K562 (cell line): ENCODE results near the gene TMCC2. TPM values are rescaled to one million over a fixed set of nuclear protein-coding genes. Genes with fewer than 3 reads are reported as not detected.

ENCODE experiments used
- AFF1 ChIP-seq, 2 experiments: fragments of 450-650 bp; IDR thresholded peaks; 2 replicates each; pipeline ENCODE4 v1.6.1; 2018; ENCODE audit warnings: mild to moderate bottlenecking in 2 of 2, low read depth in 1 of 2; ENCODE audit not compliant: partially characterized antibody in 2 of 2
- E2F1 ChIP-seq: sonication (generic); formaldehyde crosslinking; IDR thresholded peaks from 2 replicates; pipeline ENCODE4 v1.8.1; 2023; ENCODE audit warnings: mild to moderate bottlenecking, missing genetic modification reagents, moderate library complexity
- KLF1 ChIP-seq: fragments of 450-650 bp; IDR thresholded peaks from 2 replicates; pipeline ENCODE4 v1.6.1; 2016; ENCODE audit warnings: missing genetic modification characterization, missing compliant biosample characterization
- PKNOX1 ChIP-seq: fragments of 450-650 bp; IDR thresholded peaks from 2 replicates; pipeline ENCODE4 v1.6.1; 2016
- RAD21 ChIP-seq, 2 experiments: fragments of 250-450 bp in 1 of 2; fragments of 450-650 bp in 1 of 2; sonication (Bioruptor Pico) in 1 of 2; formaldehyde crosslinking in 1 of 2; IDR thresholded peaks in 1 of 2; conservative IDR thresholded peaks in 1 of 2; 2 replicates each; pipeline versions ENCODE4 v1.4.0 to v1.8.0; 2020 to 2022; ENCODE audit warnings: mild to moderate bottlenecking in 2 of 2, moderate library complexity in 1 of 2
- RBM34 ChIP-seq: fragments of 200-400 bp; formaldehyde crosslinking; IDR thresholded peaks from 2 replicates; pipeline ENCODE4 v1.6.1; 2018; ENCODE audit warnings: low read length, borderline replicate concordance; ENCODE audit not compliant: insufficient read depth
- SMAD3 ChIP-seq: fragments of 450-650 bp; formaldehyde crosslinking; conservative IDR thresholded peaks from 2 replicates; pipeline ENCODE4 v1.4.0; 2020; ENCODE audit warnings: mild to moderate bottlenecking
- SNAPC5 ChIP-seq: fragments of 250-450 bp; sonication (Bioruptor Pico); IDR thresholded peaks from 2 replicates; pipeline ENCODE4 v1.8.0; 2021; ENCODE audit warnings: moderate library complexity, mild to moderate bottlenecking, inconsistent platforms
- SREBF2 ChIP-seq: sonication (generic); formaldehyde crosslinking; IDR thresholded peaks from 2 replicates; pipeline ENCODE4 v1.4.0; 2020; ENCODE audit warnings: mild to moderate bottlenecking, missing genetic modification reagents
- TFE3 ChIP-seq: fragments of 450-650 bp; formaldehyde crosslinking; IDR thresholded peaks from 2 replicates; pipeline ENCODE4 v1.4.0; 2020; ENCODE audit warnings: mild to moderate bottlenecking, mixed read lengths
- polyA plus RNA-seq, 8 experiments: library from polyadenylated mRNA; depleted of rRNA in 4 of 8; stranded (reverse) in 5 of 8; unstranded in 3 of 8; fragments of >200 nt; fragmentation: Nextera tagmentation in 2 of 8; fragmentation: Illumina TruSeq in 1 of 8; extraction: Ambion mirVana in 2 of 8; extraction: Trizol in 1 of 8; gene quantifications; 2 replicates each; pipeline versions ENCODE4 v1.2.1 to v1.2.3, GENCODE V29; 2011 to 2014; ENCODE audit warnings: inconsistent platforms in 1 of 8, missing spikeins in 1 of 8
- total RNA-seq, 7 experiments: library from RNA; depleted of rRNA in 6 of 7; stranded (reverse); fragments of >200 nt in 6 of 7; fragmentation: Illumina TruSeq in 2 of 7; extraction: Trizol in 2 of 7; gene quantifications; 2 replicates each; pipeline versions ENCODE4 v1.2.1 to v1.2.3, GENCODE V29; 2011 to 2021; ENCODE audit warnings: low replicate concordance in 1 of 7

Gene TMCC2
- total and polyA plus RNA-seq, 9 of the 15 experiments (the other 6 are each of a cell fraction or from before 2014, with no cell fraction given) = 0.06 to 1.8 (median 0.98) TPM

- TF ChIP-seq E2F1 (CRISPR knock-in tag) (peak; percentile 64; the same call in 1 of the 2 replicates), RBM34 (no peak), TFE3 (CRISPR knock-in tag) (no peak), SNAPC5 (CRISPR knock-in tag) (no peak), AFF1 (IDR thresholded peaks at IDR 0.05; ENCODE audit: low read depth in 1 of 2, partially characterized antibody in 2 of 2) (no peak), KLF1 (tag) (no peak), SREBF2 (CRISPR knock-in tag) (no peak), PKNOX1 (peak; percentile 65), SMAD3 (no peak), RAD21 (CRISPR knock-in tag; conservative IDR thresholded peaks at IDR 0.05 in 1 of 2, IDR thresholded peaks at IDR 0.05 in 1 of 2) (peak; percentile 99 to 100)
These were observed 28.4 kb downstream of the TMCC2 start (continued) for GRCh38 chr1:205255941-205256780.
